NT2/D1 (cell line): ENCODE measurements around the gene ARFGEF3.
"Not testable (repeated sequence)": the region's sequence is repeated elsewhere in the genome, so short reads cannot be mapped to it uniquely, and the experiment has no call there.

ENCODE experiments used
- DNase-seq: peaks from one replicate; pipeline ENCODE4 v3.0.0-alpha.2; 2011; ENCODE audit warnings: low read depth, low spot score
- H3K27me3 ChIP-seq: 2 replicates; pipeline ENCODE4 v1.6.0; 2011; ENCODE audit warnings: mild to moderate bottlenecking; ENCODE audit not compliant: insufficient read length, insufficient read depth
- H3K36me3 ChIP-seq: 2 replicates; pipeline ENCODE4 v1.6.1; 2011; ENCODE audit warnings: mild to moderate bottlenecking, low read length, mixed read lengths; ENCODE audit not compliant: insufficient read depth, insufficient read length
- H3K4me1 ChIP-seq: 2 replicates; pipeline ENCODE4 v1.5.1; 2011; ENCODE audit not compliant: insufficient read depth, insufficient read length
- H3K4me3 ChIP-seq: 2 replicates; pipeline ENCODE4 v1.5.1; 2011; ENCODE audit warnings: low read depth; ENCODE audit not compliant: insufficient read length
- H3K9ac ChIP-seq: 2 replicates; pipeline ENCODE4 v1.6.0; 2011; ENCODE audit warnings: low read depth; ENCODE audit not compliant: insufficient read length
- H3K9me3 ChIP-seq: 2 replicates; pipeline ENCODE4 v1.5.1; 2011; ENCODE audit warnings: mild to moderate bottlenecking, low read length; ENCODE audit not compliant: insufficient read depth
- SUZ12 ChIP-seq: IDR thresholded peaks from 2 replicates; pipeline ENCODE4 v1.6.1; 2011; ENCODE audit not compliant: insufficient read length, insufficient read depth; ENCODE audit errors: extremely low read depth
- YY1 ChIP-seq: IDR thresholded peaks from 2 replicates; pipeline ENCODE4 v1.6.1; 2011; ENCODE audit not compliant: insufficient read length, insufficient read depth
- ZNF274 ChIP-seq: IDR thresholded peaks from 2 replicates; pipeline ENCODE4 v1.6.1; 2011; ENCODE audit warnings: mild to moderate bottlenecking, low read depth, low read length

ARFGEF3 gene

DNA sequence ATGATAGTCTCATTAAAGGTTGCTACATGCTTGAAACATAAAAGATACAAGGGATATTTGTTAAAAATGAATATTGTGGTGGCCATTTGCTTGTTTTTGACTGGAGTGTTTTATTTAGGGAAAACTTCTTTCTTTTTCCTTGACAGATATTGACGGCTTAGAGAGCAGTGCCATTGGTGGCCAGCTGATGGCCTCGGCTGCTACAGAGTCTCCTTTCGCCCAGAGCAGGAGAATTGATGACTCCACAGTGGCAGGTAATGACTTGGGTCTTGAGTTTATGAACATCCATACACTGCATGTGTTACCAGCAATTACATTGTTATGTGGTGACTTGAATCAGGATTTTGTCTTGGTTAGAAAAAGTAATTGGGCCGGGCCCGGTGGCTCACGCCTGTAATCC, 124.1 kb downstream of the ARFGEF3 start:
- H3K36me3 ChIP-seq, result no peaks in the 10 kb centered on the region
- no peak overlapping the region for H3K4me3 ChIP-seq
- no peak for DNase-seq
- H3K9ac ChIP-seq, result no peak overlapping the region
- H3K4me1 ChIP-seq, result peaks cover 2% of the 10 kb centered on the region
- TF ChIP-seq ZNF274, result no peak
- TF ChIP-seq YY1, result no peak
- no peak for TF ChIP-seq SUZ12
- H3K9me3 ChIP-seq, result no peaks in the 10 kb centered on the region
- H3K27me3 ChIP-seq, result no peaks in the 10 kb centered on the region

DNA sequence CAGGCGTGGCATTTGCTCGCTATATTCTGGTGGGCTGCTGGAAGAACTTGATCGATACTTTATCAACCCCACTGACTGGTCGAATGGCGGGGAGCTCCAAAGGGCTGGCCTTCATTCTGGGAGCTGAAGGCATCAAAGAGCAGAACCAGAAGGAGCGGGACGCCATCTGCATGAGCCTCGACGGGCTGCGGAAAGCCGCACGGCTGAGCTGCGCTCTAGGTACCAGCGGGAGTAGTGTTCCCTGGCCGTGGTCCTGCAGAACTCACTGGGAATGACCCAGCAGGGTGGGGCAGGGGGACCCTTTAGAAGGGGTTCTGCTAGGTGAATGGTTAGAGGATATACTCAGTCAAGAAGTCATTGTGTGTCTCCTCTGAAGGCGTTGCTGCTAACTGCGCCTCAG, 125.0 kb downstream of the ARFGEF3 start:
- no peak for DNase-seq
- H3K4me3 ChIP-seq, result no peak overlapping the region
- H3K4me1 ChIP-seq, result peaks cover 2% of the 10 kb centered on the region
- H3K9ac ChIP-seq, result no peak overlapping the region
- H3K36me3 ChIP-seq, result no peaks in the 10 kb centered on the region
- no peaks in the 10 kb centered on the region for H3K27me3 ChIP-seq
- TF ChIP-seq SUZ12 (no peak), ZNF274 (no peak), YY1 (no peak)
- no peaks in the 10 kb centered on the region for H3K9me3 ChIP-seq

DNA sequence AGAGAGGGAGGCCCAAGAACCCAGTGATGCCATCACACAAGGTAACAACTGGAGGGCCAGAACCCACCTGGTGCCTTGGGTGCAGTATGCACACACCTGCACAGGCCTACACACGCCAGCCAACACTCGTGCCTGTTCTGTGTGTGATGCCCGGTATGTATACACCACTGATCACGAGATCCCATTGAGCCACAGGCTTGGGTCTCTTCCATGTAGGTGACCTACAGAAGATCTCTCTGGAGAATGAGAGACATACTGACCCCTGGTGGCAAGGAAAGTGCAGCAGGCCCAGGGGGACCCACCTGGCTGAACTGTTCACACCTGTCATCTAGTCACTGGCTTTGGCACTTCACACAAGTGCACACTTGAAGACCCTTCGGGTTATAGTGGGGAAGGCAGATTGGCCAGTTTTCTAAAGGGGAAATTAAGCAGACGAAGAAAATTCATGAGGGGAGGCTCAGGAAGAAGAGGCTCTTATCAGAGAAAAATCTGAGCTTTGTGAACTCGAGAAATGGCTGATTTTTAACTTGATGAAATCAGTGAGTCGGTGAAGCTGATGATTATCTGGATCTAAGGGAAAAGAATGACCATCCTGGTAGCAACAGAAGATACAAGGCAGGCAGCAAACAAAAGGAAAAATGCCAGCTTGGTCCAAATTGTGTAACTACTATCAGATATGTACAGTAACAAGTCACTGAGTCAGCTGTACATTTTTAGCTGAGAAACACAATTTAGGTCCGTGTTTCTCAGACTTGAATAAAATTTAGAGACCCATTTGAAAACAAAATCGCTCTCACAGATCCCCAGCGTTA, 125.6 kb downstream of the ARFGEF3 start:
- DNase-seq, result no peak
- Histone ChIP-seq H3K36me3 (no peaks in the 10 kb centered on the region), H3K9me3 (no peaks in the 10 kb centered on the region), H3K9ac (no peak overlapping the region), H3K4me1 (peaks cover 2% of the 10 kb centered on the region), H3K27me3 (no peaks in the 10 kb centered on the region), H3K4me3 (no peak overlapping the region)
- TF ChIP-seq ZNF274 (no peak), YY1 (no peak)

DNA sequence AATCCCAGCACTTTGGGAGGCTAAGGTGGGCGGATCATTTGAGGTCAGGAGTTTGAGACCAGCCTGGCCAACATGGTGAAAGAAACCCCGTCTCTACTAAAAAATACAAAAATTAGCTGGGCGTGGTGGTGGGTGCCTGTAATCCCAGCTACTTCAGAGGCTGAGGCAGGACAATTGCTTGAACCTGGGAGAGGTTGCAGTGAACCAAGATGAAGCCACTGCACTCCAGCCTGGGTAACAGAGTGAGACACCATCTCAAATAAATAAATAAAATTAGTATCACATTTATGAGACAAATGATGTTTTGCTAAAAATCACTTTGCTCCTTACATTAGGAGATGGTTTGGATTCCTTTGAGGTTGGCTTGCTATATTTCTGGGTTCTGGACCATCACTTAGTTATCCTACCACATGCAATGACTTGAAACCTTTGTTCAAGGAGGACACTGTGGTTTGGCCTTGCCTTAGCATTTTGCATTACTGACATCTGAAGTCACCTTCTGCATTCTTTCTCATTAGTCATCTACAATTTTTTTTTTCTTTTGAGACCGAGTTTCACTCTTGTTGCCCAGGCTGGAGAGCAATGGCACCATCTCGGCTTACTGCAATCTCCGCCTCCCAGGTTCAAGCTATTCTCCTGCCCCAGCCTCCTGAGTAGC, 126.8 kb downstream of the ARFGEF3 start:
- not testable (repeated sequence) for H3K27me3 ChIP-seq, H3K4me3 ChIP-seq, H3K9ac ChIP-seq, H3K36me3 ChIP-seq, DNase-seq, H3K4me1 ChIP-seq, H3K9me3 ChIP-seq

DNA sequence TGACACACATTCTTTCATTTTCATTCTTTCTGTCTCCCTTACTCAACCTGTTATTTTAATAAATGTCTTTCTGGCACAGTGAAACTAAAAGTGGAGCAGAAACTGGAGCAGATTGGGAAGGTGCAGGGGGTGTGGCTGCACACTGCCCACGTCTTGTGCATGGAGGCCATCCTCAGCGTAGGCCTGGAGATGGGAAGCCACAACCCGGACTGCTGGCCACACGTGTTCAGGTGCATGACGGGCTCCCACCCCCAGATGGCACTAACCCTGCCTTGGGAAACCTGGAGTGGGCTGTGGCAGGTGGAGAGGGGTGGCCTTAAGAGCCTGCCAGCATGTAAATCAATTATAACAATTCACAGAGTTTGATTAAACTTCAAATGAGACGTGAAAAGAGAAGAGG, 128.0 kb downstream of the ARFGEF3 start:
- no peaks in the 10 kb centered on the region for H3K9me3 ChIP-seq
- DNase-seq, result no peak
- no peaks in the 10 kb centered on the region for H3K27me3 ChIP-seq
- no peak overlapping the region for H3K4me3 ChIP-seq
- TF ChIP-seq SUZ12 (no peak), ZNF274 (no peak), YY1 (no peak)
- H3K9ac ChIP-seq, result no peak overlapping the region
- H3K4me1 ChIP-seq, result peaks cover 2% of the 10 kb centered on the region
- H3K36me3 ChIP-seq, result no peaks in the 10 kb centered on the region

DNA sequence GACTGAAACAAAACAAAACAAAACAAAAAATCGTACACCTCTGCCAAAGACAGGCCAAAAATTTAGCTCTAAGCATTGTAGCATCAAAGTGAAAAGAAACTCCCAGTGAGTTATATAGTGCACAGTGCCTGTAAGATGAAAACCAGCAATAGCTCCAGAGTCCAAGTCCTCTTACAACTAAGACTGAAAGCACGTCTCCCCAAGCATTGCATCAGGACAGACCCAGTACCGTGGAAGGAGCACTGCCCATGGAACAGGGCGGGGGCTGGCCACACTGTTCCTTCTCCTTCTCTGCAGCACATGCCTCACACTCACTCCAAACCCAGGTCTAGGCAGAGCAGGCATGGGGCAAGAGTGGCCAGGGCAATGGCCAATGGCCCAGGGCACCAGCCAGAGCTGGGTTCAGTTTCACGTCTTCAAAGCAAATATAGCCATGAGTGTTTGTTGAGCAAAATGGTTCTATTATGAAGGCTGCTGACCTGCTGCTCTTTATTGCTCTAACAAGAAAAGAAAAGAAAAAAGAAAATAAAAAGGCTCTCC, 128.8 kb downstream of the ARFGEF3 start:
- peaks cover 2% of the 10 kb centered on the region for H3K4me1 ChIP-seq
- H3K4me3 ChIP-seq, result no peak overlapping the region
- no peak for DNase-seq
- TF ChIP-seq SUZ12, result no peak
- no peak for TF ChIP-seq YY1
- TF ChIP-seq ZNF274, result no peak
- H3K9ac ChIP-seq, result no peak overlapping the region
- H3K36me3 ChIP-seq, result no peaks in the 10 kb centered on the region
- no peaks in the 10 kb centered on the region for H3K9me3 ChIP-seq
- no peaks in the 10 kb centered on the region for H3K27me3 ChIP-seq

DNA sequence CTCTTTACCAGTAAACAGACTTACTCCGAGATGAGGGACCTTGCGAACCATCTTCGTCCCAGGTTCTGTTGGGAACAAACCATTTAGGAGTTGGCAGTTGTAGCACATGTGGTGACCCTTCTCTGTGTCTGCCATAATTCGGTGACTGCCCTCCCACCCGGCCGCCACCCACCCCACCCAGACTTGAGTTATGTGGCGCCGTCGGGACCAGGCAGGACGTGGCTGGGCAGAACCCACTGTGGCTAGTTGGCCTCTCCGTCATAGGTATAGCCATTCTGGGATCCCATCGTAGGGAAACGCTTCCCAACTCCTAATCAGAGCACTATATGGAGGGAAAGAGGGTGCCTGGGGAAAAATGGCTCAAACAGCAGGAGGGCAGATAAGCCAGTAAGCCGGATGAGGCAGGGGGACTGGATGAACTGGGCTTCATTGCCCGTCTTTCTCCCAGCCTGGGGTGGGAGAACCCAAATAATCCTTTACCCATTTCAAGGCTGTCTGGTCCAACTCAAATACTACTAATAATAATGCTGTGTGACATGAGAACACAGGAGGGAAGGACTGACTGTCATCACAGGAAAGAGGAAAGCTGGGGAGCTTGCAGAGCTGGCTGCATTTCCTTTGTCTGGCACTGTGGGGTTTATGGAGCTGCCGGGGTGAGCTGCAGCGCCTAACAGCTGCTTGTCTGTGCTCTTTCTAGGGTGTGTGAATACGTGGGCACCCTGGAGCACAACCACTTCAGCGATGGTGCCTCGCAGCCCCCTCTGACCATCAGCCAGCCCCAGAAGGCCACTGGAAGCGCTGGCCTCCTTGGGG, 129.5 kb downstream of the ARFGEF3 start:
- no peak for TF ChIP-seq ZNF274
- no peak for TF ChIP-seq SUZ12
- no peak for TF ChIP-seq YY1
- H3K27me3 ChIP-seq, result no peaks in the 10 kb centered on the region
- no peak for DNase-seq

More for the DNA sequence above, 129.5 kb downstream of the ARFGEF3 start:
- Histone ChIP-seq H3K4me3 (no peak overlapping the region), H3K9me3 (no peaks in the 10 kb centered on the region), H3K4me1 (peaks cover 2% of the 10 kb centered on the region), H3K9ac (no peak overlapping the region), H3K36me3 (no peaks in the 10 kb centered on the region)
